AG04449 (cell line): ENCODE data around the gene CCDC28B.

Experiments used
- CTCF ChIA-PET: fragments of 350-600 bp; formaldehyde crosslinking; extraction: SDS; loops from one replicate; lab custom pipeline; 2021; ENCODE audit warnings: antibody characterized with exemption; lab: Yijun Ruan, JAX
- POLR2A ChIA-PET: fragments of 400-600, 350-600 bp; formaldehyde crosslinking; extraction: SDS; loops from one replicate; lab custom pipeline; 2020; ENCODE audit warnings: antibody characterized with exemption, inconsistent platforms; lab: Yijun Ruan, JAX
- DNase-seq: peaks from one replicate; pipeline ENCODE4 v3.0.0-alpha.2; 2010; ENCODE audit warnings: low read depth, low spot score
- H3K4me3 ChIP-seq: 2 replicates; pipeline ENCODE4 v1.5.1; 2011; ENCODE audit warnings: low read depth, mild to moderate bottlenecking, control low read depth, low read length
- CTCF ChIP-seq: IDR thresholded peaks from one replicate; pipeline ENCODE4 v1.5.1; 2011; ENCODE audit warnings: mild to moderate bottlenecking, moderate library complexity, low read length, control low read depth, inconsistent platforms; ENCODE audit not compliant: insufficient read depth; ENCODE audit errors: missing control alignments

The CCDC28B gene

GRCh38 chr1:32186491-32186890 is 13.9 kb upstream of the CCDC28B start:
- H3K4me3 ChIP-seq, result no peak overlapping the region
- TF ChIP-seq CTCF, result no peak
- DNase-seq, result no peak
- CTCF ChIA-PET, result interaction anchor here (1.0 to 1.5 kb wide), 2 partner anchors 29 to 196 kb away, joined by 3 to 4 read pairs; no protein-coding TSS in a partner anchor
- POLR2A ChIA-PET, result no interaction called here

- TF ChIP-seq CTCF, result no peak
- DNase-seq, result no peak
- ChIA-PET CTCF (interaction anchor here (0.8 to 1.5 kb wide), 2 partner anchors 27 to 185 kb away, joined by 3 to 4 read pairs; no protein-coding TSS in a partner anchor), POLR2A (no interaction called here)
- H3K4me3 ChIP-seq, result no peak overlapping the region
Measured at GRCh38 chr1:32187850-32188249, 12.5 kb upstream of the CCDC28B start.

GRCh38 chr1:32192220-32192948 is 8.0 kb upstream of the CCDC28B start:
- TF ChIP-seq CTCF, result no peak
- POLR2A ChIA-PET, result interaction anchor here (1.3 kb wide), 1 partner anchor 13 kb away, joined by 3 read pairs; the partner anchor contains the start of gene TXLNA
- CTCF ChIA-PET, result interaction anchor here (0.7 to 1.2 kb wide), 2 partner anchors 9 to 24 kb away, joined by 4 to 5 read pairs; partner anchors contain the start of gene CCDC28B
- DNase-seq, result no peak
- no peak overlapping the region for H3K4me3 ChIP-seq

- H3K4me3 ChIP-seq, result no peak overlapping the region
- CTCF ChIA-PET, result interaction anchor here (2.1 kb wide), 1 partner anchor 11 kb away, joined by 5 read pairs; no protein-coding TSS in a partner anchor
- POLR2A ChIA-PET, result no interaction called here
- no peak for DNase-seq
- TF ChIP-seq CTCF, result no peak
Measured at GRCh38 chr1:32194984-32195383, 5.4 kb upstream of the CCDC28B start.

- no peak for DNase-seq
- no peak for TF ChIP-seq CTCF
- POLR2A ChIA-PET, result interaction anchor here (3.0 kb wide), 1 partner anchor 16 kb away, joined by 11 read pairs; the partner anchor contains the start of gene TXLNA
Measured at GRCh38 chr1:32195531-32195930, 4.9 kb upstream of the CCDC28B start.

GRCh38 chr1:32195972-32196823 is 4.2 kb upstream of the CCDC28B start:
- TF ChIP-seq CTCF, result no peak
- ChIA-PET POLR2A (interaction anchor here (3.0 kb wide), 1 partner anchor 16 kb away, joined by 11 read pairs; the partner anchor contains the start of gene TXLNA), CTCF (interaction anchor here (2.1 to 2.4 kb wide), 2 partner anchors 12 to 19 kb away, joined by 5 to 12 read pairs; no protein-coding TSS in a partner anchor)
- no peak overlapping the region for H3K4me3 ChIP-seq
- DNase-seq, result no peak

More at GRCh38 chr1:32195531-32195930, 4.9 kb upstream of the CCDC28B start:
- CTCF ChIA-PET, result interaction anchor here (2.1 to 2.4 kb wide), 2 partner anchors 11 to 20 kb away, joined by 5 to 12 read pairs; no protein-coding TSS in a partner anchor
- H3K4me3 ChIP-seq, result no peak overlapping the region
